GM18907 (cell line): ENCODE measurements around the gene AKAP17A.
"Not testable (repeated sequence)": the region's sequence is repeated elsewhere in the genome, so short reads cannot be mapped to it uniquely, and the experiment has no call there.

Experiments
- ATAC-seq: cut with Tn5 transposase; IDR thresholded peaks from one replicate; pipeline ENCODE4 v1.9.1; 2021; ENCODE audit warnings: mild to moderate bottlenecking, moderate library complexity; ENCODE audit not compliant: unreplicated experiment

Gene AKAP17A

GRCh38 chrX:1601051-1601767, 9.8 kb downstream of the AKAP17A start:
- ATAC-seq, result no peak

DNA sequence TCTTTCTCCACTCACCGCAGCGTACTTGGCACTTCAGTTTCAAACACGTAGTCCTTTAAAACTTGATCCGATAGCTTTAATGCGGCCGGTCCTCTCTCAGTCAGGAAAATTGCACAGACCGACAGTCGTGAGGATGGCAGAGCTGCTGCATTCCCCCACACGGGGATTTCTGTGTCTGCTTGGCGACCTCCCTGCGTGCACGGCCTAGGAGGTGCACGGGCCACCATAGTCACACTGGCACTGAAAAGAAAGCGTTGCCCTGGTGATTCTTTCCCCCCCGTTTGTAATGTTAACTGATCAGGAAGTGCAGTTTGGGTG, 10.3 kb downstream of the AKAP17A start:
- no peak for ATAC-seq

- no peak for ATAC-seq
Observed at GRCh38 chrX:1602299-1602698, 10.9 kb downstream of the AKAP17A start.

DNA sequence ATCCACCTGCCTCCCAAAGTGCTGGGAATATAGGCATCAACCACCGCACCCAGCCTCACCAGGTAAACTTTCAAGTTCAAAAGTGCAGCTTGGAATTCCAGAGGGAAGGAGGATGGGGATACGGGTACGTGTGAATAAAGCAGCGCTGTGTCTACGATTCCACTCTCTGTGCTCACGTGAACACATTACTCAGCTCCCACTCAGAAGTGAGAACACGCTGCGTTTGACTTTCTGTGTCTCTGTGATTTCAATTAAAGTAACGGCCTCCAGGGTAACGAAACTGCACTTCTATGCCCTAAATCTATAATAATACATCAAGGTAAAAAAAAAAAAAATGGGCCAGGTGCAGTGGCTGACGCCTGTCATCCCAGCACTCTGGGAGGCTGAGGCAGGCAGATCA, 15.1 kb downstream of the AKAP17A start:
- ATAC-seq, result no peak

GRCh38 chrX:1609311-1609710, 17.9 kb downstream of the AKAP17A start:
- no peak for ATAC-seq

DNA sequence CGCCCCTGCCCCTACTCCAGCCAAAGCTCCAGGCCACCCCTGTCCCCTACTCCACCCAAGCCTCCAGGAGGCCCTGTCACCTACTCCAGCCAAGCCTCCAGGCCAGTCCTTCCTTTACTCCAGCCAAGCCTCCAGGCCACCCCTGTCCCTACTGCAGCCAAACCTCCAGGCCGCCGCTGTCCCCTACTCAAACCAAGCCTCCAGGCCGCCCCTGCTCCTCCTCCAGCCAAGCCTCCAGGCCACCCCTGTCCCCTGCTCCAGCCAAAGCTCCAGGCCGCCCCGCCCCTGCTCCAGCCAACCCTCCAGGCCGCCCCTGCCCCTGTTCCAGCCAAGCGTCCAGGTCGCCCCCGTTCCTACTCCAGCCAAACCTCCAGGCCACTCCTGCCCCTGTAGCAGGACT, 18.4 kb downstream of the AKAP17A start:
- no peak for ATAC-seq

- no peak for ATAC-seq
Observed at GRCh38 chrX:1610166-1610565, 18.8 kb downstream of the AKAP17A start.

GRCh38 chrX:1610736-1611135, 19.3 kb downstream of the AKAP17A start:
- no peak for ATAC-seq

GRCh38 chrX:1612641-1613286, 21.4 kb downstream of the AKAP17A start:
- ATAC-seq, result no peak

DNA sequence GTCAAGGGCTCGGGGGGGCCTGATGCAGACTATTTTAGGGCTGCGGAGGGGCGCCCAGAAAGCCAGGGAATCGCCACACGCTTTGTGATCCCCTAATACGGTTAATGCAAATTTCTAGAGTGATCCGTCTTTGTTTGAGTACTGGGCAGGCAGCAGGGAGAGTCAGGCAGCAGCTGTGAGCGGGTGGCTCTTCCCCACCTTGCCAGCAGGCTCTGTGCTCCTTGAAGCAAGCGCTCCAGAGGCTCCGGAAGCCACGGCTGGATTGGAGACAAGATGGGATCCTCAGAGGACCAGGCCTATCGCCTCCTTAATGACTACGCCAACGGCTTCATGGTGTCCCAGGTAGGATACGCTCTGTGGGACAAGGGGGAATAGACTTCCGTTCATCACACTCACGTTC, 23.5 kb downstream of the AKAP17A start, which contains the start of gene ASMT:
Gene ASMT, plus strand, starts transcription at position 133 of the 400 bp plus-strand sequence. Its CDS starts 141 bp downstream, at position 274.
- no peak for ATAC-seq

DNA sequence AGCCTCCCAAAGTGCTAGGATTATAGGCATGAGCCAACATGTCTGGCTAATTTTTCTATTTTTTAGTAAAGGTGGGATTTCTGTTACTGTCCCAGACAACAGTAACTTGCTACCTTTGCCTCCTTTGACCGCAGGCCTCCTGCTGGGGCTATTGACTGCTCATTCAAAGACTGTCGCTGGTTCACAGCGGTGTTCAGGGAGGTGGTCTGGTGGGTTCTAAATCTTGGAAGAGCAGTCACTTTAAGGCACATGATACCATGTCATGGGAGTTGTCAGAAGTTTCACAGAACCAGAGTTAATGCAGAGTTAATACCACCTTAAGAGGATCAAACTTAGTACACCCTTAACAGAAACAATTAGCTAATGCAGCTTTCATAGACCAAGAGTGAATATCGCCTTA, 27.3 kb downstream of the AKAP17A start:
- ATAC-seq, result no peak

- ATAC-seq, result no peak
Observed at GRCh38 chrX:1623691-1624090, 32.3 kb downstream of the AKAP17A start.

DNA sequence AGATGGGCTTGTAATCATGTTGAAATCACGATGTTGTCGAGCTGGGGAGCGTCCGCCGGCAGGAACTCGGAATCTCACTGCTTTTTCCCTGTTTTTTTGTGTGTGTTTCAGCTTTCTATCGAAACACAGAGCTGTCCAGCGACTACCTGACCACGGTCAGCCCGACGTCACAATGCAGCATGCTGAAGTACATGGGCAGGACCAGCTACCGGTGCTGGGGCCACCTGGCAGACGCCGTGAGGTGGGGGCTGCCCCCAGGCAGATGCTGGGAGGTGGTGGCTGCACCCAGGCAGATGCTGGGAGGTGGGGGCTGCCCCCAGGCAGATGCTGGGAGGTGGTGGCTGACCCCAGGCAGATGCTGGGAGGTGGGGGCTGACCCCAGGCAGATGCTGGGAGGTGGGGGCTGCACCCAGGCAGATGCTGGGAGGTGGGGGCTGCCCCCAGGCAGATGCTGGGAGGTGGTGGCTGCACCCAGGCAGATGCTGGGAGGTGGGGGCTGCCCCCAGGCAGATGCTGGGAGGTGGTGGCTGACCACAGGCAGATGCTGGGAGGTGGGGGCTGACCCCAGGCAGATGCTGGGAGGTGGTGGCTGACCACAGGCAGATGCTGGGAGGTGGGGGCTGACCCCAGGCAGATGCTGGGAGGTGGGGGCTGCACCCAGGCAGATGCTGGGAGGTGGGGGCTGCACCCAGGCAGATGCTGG, 32.9 kb downstream of the AKAP17A start:
- ATAC-seq, result not testable (repeated sequence)

GRCh38 chrX:1624861-1625215, 33.4 kb downstream of the AKAP17A start:
- not testable (repeated sequence) for ATAC-seq

DNA sequence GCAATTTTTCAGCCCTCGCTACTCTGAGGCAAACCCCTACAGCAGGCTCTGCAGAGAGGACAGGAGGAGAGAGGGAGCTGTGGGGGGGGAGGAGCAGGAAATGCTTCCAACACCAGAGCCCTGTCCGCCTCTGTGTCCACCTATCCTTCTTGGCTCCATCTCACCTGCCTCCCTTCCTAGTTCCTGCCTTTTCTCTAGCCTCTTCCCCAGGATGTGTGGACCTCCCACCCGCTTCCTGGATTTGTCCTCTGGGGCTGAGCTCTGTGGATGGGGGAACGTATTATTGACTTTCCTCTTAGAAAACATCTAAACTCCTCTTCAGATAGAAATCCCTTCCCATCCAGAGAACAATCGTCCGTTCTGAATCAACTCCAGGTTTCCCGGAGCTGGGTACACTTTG, 37.8 kb downstream of the AKAP17A start:
- ATAC-seq, result no peak

DNA sequence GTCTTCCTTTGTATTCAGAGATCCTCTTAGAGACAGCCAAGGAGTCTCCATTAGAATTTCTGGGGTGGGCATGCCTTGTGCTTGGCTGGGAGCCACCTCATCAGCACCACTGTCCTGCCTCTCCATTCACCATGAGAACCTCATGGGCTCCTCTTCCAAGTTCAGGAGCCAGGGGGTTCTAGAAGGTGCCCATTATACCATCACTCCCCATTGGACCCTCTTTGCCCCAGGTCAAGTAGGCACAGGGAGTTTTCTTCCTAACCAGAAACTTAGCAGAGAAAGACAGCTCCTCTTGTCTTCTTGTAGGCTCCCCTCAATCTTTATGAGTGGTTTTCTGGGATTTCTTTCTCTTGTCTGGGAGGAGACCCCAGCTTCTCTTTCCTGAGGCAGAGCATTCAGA, 54.6 kb downstream of the AKAP17A start:
- ATAC-seq, result no peak

DNA sequence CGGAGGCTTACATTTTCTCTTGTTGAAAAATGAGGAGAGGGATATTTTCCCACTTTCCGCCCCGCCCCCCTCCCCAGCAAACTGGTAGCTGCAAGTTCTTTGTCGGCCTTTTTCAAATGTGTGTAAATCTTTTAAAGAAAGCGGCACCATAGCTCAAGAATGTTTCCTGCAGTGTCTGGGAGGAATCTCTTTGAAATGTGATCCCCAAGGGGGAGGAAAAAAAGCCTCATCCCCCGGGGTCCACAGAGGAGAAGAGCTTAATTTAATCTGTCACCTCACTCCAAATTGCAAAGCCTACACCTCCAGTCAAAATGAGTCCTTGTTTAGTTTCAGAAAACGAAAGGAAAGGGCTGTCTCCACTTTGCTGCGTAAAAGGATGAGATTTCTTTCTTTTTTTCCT, 58.2 kb downstream of the AKAP17A start:
- no peak for ATAC-seq
